Activated T-cell treated with anti-CD3 and anti-CD28 coated beads for 1 hour (primary cell): Measurements from ENCODE around the gene CLTCL1.

ENCODE experiments used
- DNase-seq: peaks from one replicate; pipeline ENCODE4 v3.0.0-alpha.2; 2020; ENCODE audit warnings: low read depth

The CLTCL1 gene

DNA sequence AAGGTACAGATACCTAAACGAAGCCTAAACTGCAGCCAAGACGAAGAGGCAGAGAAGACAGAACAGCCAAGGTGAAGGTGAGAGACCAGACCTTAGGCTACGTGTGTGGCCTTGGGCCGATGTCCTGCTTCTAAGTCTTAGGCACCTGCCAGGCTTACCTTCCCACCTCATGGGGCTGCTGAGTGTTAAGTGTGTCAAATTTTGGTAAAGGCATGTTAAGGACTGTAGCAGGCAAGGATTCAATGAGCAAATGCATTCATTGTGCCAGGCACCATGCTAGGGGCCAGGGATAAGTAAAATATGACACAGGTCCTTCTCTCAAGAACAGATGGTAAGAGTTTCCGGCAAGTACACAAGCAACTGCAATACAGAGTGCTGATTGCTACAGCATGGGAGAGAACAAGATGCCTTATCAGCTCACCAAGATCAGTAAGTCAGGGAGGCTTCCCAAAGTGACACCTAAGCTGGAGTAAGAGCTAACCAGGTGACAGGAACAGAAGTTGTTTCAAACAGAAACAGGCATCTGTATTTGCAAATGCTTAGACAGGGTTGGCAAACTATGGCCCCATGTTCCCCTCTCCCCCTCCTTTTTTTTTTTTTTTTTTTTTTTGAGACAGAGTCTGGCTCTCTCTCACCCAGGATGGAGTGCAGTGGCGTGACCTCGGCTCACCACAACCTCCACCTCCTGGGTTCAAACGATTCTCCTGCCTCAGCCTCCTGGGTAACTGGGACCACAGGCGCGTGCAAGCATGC is 46.7 kb downstream of the CLTCL1 start:
- DNase-seq, result no peak

- DNase-seq, result no peak
Observed at GRCh38 chr22:19242699-19243098, 48.8 kb downstream of the CLTCL1 start.

- no peak for DNase-seq
Observed at GRCh38 chr22:19241593-19241906, 50.0 kb downstream of the CLTCL1 start.

- no peak for DNase-seq
Observed at GRCh38 chr22:19240813-19241592, 50.5 kb downstream of the CLTCL1 start.

GRCh38 chr22:19239464-19239863 is 52.1 kb downstream of the CLTCL1 start:
- DNase-seq, result no peak

DNA sequence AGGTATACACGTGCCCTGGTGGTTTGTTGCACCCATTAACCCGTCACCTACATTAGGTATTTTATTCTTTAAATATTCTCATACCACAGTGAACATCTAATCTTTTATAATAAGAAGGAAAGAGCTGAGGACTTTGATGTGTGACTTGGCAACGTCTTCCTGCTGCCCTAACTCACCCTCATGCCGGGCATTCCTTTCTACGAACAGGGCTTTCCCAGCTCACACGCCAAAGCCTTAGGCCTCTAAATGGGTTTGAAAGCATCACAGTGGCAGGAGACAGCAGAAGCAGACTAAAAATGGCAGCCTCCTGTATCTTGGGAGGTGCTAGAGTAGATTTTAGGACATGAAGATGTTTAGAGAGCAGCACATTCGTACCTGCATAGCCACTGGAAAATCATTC is 52.6 kb downstream of the CLTCL1 start:
- no peak for DNase-seq

DNA sequence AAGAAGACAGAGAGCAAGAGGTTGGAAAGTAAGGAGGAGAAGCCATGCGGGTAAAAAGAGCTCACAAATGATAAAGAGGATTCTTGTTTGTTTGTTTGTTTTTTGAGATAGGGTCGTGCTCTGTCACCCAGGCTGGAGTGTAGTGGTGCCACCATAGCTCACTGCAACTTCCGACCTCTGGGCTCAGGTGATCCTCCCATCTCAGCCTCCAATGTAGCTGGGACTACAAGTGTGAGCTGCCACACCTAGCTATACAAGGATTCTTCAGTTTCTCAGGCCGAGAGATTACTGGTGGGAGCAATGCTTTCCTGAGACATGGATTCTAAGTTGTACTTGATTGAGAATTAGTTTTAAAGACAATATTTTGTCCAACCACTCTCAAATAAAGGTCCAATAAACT is 55.6 kb downstream of the CLTCL1 start:
- DNase-seq, result no peak

DNA sequence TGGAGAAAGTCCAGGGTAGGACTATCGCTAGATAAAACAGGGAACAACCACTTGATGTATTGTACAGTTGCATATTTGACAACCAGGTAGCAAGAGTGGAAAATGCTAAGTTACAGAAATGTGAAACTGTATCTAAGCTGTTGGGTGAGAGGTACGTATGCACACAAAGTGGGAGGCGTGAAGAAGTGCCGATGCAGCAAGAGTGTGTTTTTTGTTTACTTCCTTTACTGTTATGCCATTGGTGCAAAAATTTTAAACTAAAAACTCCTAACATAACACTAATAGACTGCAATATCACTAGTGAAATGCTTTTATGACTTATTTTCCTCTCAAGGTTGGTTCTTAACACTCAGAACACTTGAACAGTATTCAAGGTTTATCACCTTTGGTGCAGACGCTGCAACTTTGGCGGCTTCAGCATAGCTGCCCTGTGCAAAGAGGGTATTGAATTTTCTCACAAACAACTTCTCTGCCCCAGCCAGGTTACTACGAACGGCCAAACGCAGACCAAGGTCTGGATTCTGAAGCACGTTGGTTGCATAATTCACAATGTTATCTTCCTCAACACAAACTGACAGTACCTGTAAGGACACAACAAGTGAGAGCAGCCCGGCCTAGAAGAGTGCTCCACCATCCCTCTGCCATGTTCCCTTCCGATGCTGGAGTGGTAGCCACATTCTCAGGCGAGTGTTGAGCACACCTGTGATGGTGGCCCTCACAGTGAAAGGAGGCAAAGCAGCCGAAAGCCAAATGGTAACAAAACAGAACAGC is 57.2 kb downstream of the CLTCL1 start:
- no peak for DNase-seq

DNA sequence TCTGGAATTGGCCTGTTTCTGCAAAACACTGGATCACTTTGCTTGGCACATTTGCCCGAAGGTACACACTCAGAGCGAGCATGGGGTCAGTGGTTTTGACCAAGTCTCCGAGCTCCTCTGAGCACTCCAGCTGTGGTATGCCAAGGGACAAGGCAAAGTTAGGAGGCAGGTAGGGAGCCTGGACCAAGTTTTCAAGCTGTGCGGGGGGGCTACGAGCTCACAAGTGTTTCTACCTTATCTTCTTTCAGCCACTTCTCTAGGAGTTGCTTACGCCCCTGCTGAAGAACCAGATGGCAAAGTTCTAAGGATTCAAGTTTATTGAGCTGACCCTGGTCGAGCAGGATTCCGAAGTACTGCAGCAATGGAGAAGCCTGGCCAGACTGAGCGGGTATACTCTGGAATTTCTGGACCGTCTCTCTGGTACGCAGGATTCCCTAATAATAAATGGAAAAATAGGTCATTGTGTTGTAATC is 58.3 kb downstream of the CLTCL1 start:
- DNase-seq, result no peak

- DNase-seq, result no peak
Observed at GRCh38 chr22:19232623-19233022, 58.9 kb downstream of the CLTCL1 start.

DNA sequence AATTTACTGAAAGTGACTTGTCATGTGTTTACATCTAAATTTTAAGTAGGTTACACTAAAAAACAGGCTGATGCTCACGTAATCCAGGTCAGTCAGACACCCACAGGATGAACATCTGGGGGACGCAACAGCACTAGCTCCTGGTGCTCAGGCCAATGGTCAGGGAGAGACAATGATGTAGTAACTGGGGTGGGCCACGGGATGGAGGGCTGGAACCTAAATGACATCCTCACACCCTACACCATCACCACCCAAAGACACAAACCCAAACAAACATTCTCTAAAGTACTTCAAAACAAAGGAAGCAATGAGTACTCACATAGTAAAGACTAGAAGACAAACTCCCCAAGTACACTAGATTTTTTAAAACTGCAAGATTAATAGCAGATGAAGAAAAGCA is 59.5 kb downstream of the CLTCL1 start:
- no peak for DNase-seq

DNA sequence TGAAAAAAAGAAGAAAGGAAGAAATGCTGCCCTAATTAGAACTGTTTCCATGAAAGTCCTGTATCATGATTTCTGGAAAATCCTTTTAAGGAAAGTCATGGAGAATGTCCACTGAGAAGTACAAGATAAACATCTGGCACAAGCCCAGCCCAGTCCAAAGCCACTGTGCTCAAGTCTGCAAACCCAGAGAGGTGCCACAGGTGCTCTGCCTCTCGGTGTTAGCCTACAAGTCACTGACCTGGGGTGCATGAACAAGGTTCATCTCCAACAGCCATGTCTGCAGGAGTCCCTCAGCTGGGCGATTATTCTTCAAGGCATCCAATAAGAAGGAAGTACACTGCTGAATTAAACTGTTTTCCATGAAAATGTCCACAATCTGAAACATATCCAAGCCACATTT is 61.9 kb downstream of the CLTCL1 start:
- no peak for DNase-seq

- DNase-seq, result no peak
Observed at GRCh38 chr22:19228179-19228578, 63.3 kb downstream of the CLTCL1 start.

DNA sequence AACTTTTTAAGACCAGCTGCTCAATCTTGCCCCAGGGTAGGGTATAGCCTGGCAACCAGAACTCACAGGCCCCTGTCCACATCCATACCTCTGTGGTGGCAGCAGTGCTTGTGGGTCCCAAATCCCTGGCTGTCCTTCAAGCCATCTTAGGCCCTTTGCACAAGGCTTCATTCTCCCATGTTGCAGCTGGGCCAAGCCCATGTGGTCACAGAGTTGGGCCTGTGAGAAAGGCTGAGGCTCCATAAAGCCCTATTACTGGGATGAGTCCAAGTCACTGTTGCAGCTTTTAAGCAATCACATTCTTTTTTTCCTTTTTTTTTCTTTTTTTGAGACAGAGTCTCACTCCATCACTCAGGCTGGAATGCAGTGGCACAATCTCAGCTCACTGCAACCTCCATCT is 65.1 kb downstream of the CLTCL1 start:
- no peak for DNase-seq

- DNase-seq, result no peak
Observed at GRCh38 chr22:19225560-19225959, 66.0 kb downstream of the CLTCL1 start.

DNA sequence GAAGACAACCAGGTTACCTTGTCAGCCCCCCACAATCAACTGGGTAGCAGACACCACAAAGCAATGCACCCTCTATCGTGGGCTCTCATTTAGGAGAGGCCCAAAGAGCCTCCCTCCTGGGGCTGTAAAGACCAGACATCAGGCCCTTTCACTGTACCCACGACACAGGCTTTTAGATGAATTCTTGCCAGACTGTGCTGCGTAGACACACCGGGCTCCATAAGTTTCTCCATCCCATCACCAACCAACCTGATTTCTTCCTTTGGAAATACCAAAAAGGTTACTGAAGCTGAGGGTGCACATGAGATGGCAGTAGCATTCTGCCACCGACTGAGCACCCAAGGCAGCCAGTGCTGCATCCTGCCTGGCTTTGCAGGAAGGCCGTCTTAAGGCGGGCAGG is 66.5 kb downstream of the CLTCL1 start:
- DNase-seq, result no peak

DNA sequence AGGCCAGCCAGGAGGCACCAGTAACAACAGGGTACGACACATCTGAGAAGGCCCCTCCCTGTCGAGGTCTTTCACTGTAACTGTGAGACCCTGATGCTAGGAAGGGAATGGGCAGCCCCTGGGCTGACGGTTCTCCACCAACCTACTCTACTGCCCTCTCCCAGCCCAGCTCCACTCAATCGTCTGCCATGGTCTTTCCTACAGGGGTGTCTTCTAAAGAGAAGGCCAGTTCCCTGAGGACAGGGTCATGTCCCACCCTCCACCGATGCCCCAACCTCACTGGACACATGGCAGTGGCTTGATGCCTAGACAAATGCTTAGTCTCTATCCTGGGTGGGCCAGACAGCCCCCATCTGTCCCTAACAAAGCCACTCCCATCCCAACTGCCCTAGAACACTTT is 67.0 kb downstream of the CLTCL1 start:
- no peak for DNase-seq

DNA sequence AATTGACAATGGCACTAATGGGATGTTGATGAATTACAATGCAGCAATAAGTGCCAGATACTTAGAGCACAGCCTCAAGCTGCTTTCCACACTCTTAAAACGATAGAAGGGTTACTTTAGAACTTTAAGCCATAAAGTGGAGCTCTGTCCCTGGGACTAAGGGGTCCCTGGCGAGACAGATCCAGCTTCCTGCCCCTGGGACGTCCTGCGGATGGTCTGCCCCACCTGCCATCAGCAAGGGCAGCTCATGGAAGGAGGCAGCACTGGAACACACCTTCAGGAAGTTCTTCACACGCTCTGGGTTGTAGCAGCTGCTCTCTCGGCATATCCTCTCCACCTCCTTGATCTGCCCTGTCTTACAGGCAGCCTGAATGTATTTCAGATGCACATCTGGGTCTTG is 67.9 kb downstream of the CLTCL1 start:
- DNase-seq, result no peak

GRCh38 chr22:19223110-19223509 is 68.4 kb downstream of the CLTCL1 start:
- no peak for DNase-seq

DNA sequence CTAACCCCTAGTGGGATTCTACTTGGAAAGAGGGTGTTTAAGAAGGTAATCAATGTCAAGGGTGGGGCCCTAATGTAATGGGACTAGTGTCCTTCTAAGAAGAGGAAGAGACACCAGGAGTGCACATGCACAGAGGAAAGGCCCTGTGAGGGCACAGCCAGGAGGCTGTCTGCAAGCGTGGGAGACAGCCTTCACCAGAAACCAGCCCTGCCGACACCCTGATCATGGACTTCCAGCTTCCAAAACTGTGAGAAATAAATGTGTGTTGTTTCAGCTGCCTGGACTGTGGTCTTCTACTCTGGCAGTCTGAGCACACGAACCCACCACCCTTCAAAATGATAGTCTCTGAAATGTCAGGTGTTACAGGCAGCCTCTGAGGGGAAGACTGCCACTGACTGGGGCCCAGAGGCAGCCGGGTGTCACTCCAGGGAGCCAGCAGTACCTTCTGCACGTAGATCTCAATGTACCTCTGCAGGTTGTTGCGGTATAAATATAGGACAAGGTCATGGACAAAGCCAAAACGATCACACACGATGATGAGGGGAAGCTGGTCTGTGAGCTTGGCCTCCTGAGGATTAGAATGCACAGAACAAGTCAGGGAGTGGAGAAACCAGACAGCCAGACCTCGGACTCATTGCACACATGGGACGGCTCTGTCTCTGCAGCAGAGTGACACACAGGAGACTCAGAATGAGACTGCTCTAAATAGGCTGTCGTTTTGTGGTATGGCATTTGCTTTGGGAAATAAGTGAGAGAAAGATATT is 69.1 kb downstream of the CLTCL1 start:
- DNase-seq, result no peak

- no peak for DNase-seq
Observed at GRCh38 chr22:19220867-19221266, 70.7 kb downstream of the CLTCL1 start.

GRCh38 chr22:19218541-19219233 is 72.8 kb downstream of the CLTCL1 start:
- no peak for DNase-seq
